Psoas muscle (tissue), 8 donors: ENCODE data around the gene S100A7. TPM values are rescaled to one million over a fixed set of nuclear protein-coding genes. Genes with fewer than 3 reads are reported as not detected.
"Not testable (repeated sequence)": the region's sequence is repeated elsewhere in the genome, so short reads cannot be mapped to it uniquely, and the experiment has no call there.

Experiments
- ATAC-seq, 4 donors: fragments of 200-7000 bp; cut with Tn5 transposase; one replicate each; pipeline ENCODE4 v1.9.1; 2020; ENCODE audit warnings: moderate library complexity in 3 of 4, mild to moderate bottlenecking in 2 of 4
- DNase-seq, 2 donors: peaks; one replicate each; pipeline ENCODE4 v3.0.0-alpha.2; 2020
- H3K27ac ChIP-seq: fragments of 200-600 bp; one replicate; pipeline ENCODE4 v1.8.0; 2022
- H3K27me3 ChIP-seq, 3 donors: fragments of 200-600 bp in 1 of 3; one replicate each; pipeline versions ENCODE4 v1.6.1 to v1.8.0; 2013 to 2022; ENCODE audit warnings: low read length in 2 of 3, mild to moderate bottlenecking in 2 of 3, moderate library complexity in 1 of 3; ENCODE audit not compliant: insufficient read depth in 3 of 3
- H3K36me3 ChIP-seq, 2 donors: fragments of 200-600 bp in 1 of 2; one replicate each; pipeline versions ENCODE4 v1.6.1 to v1.8.0; 2013 to 2022; ENCODE audit warnings: low read depth in 1 of 2, mild to moderate bottlenecking in 1 of 2, moderate library complexity in 1 of 2; ENCODE audit not compliant: insufficient read depth in 1 of 2
- H3K4me1 ChIP-seq: fragments of 200-600 bp; one replicate; pipeline ENCODE4 v1.8.0; 2022
- H3K4me3 ChIP-seq: fragments of 200-600 bp; one replicate; pipeline ENCODE4 v1.8.0; 2022; ENCODE audit warnings: mild to moderate bottlenecking
- H3K9me3 ChIP-seq: fragments of 200-600 bp; one replicate; pipeline ENCODE4 v1.8.0; 2022
- WGBS, 3 donors: extraction: QIAGEN DNeasy Blood & Tissue Kit; methylation state at CpG; one replicate each; pipeline versions ENCODE4 v1.1.6 to v1.1.7; 2013; 5-methylcytosine and 5-hydroxymethylcytosine counted together
- intact Hi-C, 2 donors: fragments of 100-400 bp; cut with DNase I; formaldehyde crosslinking; loops; one replicate each; pipeline versions ENCODE4 v1.11.0 to v1.14.2; 2022
- polyA plus RNA-seq, 3 donors: library from polyadenylated mRNA; stranded (reverse); fragments of 200-250 nt; gene quantifications; one replicate each; pipeline ENCODE4 v1.2.3, GENCODE V29; 2013
- total RNA-seq, 4 donors: library from RNA; stranded (reverse); fragmentation: NEBNext Ultra II Directional in 2 of 4; extraction: Animal tissue kit (Norgen Biotek cat#: 25700) in 2 of 4; gene quantifications; one replicate each; pipeline versions ENCODE4 v1.2.1 to v1.2.4, GENCODE V29; 2021 to 2023
- TF ChIP-seq, protein P1 (sequence below): fragments of 200-600 bp; IDR thresholded peaks from one replicate; pipeline ENCODE4 v1.8.0; 2022; ENCODE audit warnings: antibody characterized with exemption
- donor health status: healthy with polysubstance abuse.
- donor health status: DM: no; HTN: no; CAD: no; lungs with moderate emphysema.
- donor health status: Bipolar disorder and iron deficiency.
- donor health status: healthy.
- donor health status: DM: yes; HTN: yes; CAD: no.
- donor health status: DM: no; HTN: no; CAD: no.
- donor health status: DM: no; HTN: no; CAD: no.
- donor health status: DM: yes; HTN: yes; CAD: no.

Gene S100A7
- total and polyA plus RNA-seq, 7 donors = 0.60 TPM; not detected in 6

DNA sequence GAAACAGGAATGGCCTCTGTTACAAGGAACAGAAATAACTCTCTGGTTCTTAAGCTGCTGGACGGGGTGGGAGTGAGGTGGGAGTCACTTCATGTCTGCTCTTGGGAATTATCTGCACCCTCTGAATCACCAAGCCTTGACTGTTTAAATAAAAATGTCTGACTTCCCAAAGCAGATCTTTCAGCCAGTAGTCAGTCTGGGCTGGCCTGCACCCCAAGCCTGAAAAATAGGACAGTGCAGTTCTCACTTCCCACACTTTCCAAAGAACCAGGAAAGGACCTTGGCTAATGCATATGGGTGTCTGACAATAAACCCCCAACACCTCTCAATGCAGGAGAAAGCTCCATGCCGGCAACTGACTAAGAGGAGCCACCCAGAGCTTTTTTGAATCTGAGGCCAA, 796 bp downstream of the S100A7 start:
- H3K36me3 ChIP-seq = no peaks in the 10 kb centered on the region
- peaks cover 0 to 9% (median 0%) of the 10 kb centered on the region in 3 donors for H3K27me3 ChIP-seq
- no peaks in the 10 kb centered on the region for H3K9me3 ChIP-seq
- no peak overlapping the region for H3K4me3 ChIP-seq
- 70 to 79% (median 78%) methylated on average over 2 of the region's 2 CpGs for WGBS, 3 donors
- DNase-seq (no peak), ATAC-seq (no peak)
- H3K27ac ChIP-seq = no peak overlapping the region
- TF ChIP-seq, protein P1, sequence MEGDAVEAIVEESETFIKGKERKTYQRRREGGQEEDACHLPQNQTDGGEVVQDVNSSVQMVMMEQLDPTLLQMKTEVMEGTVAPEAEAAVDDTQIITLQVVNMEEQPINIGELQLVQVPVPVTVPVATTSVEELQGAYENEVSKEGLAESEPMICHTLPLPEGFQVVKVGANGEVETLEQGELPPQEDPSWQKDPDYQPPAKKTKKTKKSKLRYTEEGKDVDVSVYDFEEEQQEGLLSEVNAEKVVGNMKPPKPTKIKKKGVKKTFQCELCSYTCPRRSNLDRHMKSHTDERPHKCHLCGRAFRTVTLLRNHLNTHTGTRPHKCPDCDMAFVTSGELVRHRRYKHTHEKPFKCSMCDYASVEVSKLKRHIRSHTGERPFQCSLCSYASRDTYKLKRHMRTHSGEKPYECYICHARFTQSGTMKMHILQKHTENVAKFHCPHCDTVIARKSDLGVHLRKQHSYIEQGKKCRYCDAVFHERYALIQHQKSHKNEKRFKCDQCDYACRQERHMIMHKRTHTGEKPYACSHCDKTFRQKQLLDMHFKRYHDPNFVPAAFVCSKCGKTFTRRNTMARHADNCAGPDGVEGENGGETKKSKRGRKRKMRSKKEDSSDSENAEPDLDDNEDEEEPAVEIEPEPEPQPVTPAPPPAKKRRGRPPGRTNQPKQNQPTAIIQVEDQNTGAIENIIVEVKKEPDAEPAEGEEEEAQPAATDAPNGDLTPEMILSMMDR = no peak
- intact Hi-C loops = no loop called here
- H3K4me1 ChIP-seq = no peaks in the 10 kb centered on the region

DNA sequence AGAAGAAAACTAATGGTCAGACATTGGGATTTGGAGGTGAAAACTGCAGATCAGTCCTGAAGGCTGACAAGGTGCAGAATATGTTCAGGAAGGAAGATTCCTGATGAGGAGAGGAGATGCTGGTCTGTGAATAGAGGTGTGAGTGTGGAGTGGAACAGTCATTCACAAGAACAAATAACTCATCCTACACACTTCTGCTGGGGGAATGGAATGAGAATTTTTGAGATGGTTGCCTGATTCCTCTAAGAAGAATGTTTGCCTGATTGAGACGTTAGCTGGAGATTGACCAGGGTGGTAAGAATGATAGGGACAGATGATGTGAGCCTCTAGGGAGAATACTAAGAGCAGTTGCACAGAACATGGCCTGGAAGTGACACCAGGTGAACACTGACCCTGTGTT, 4.1 kb downstream of the S100A7 start:
- Histone ChIP-seq H3K4me1 (no peaks in the 10 kb centered on the region), H3K36me3 (no peaks in the 10 kb centered on the region), H3K9me3 (no peaks in the 10 kb centered on the region), H3K4me3 (no peak overlapping the region), H3K27ac (no peak overlapping the region), H3K27me3 (peaks cover 0 to 15% (median 0%) of the 10 kb centered on the region in 3 donors)
- intact Hi-C loops = no loop called here
- no peak for ATAC-seq
- 11 to 29% (median 15%) methylated on average over 1 of the region's 1 CpG for WGBS, 3 donors
- TF ChIP-seq, protein P1 = no peak
- no peak for DNase-seq

DNA sequence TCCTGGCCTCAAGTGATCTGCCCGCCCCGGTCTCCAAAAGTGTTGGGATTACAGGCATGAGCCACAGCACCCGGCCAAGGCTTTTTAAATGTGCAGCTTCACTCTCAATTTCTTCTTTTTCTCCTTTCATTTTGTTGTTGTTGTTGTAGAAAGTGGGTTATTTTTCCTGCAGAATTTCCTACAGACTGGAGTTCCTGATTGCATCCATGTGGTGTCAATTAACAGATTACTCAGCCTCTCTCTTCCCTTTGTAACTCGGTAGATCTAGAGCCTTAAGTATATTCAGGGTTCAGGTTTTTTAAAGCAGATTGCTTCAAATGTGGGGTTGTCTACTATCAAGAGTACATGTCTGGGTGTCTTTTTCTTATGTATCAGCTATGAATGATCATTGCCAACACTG, 11.6 kb downstream of the S100A7 start:
- H3K4me3 ChIP-seq, H3K9me3 ChIP-seq, ATAC-seq, H3K36me3 ChIP-seq, H3K27ac ChIP-seq, DNase-seq, intact Hi-C loops, H3K4me1 ChIP-seq: not testable (repeated sequence)
- WGBS, 3 donors = 71 to 83% (median 78%) methylated on average over 4 of the region's 4 CpGs
- peaks cover 0 to 20% (median 2%) of the 10 kb centered on the region in 3 donors for H3K27me3 ChIP-seq

DNA sequence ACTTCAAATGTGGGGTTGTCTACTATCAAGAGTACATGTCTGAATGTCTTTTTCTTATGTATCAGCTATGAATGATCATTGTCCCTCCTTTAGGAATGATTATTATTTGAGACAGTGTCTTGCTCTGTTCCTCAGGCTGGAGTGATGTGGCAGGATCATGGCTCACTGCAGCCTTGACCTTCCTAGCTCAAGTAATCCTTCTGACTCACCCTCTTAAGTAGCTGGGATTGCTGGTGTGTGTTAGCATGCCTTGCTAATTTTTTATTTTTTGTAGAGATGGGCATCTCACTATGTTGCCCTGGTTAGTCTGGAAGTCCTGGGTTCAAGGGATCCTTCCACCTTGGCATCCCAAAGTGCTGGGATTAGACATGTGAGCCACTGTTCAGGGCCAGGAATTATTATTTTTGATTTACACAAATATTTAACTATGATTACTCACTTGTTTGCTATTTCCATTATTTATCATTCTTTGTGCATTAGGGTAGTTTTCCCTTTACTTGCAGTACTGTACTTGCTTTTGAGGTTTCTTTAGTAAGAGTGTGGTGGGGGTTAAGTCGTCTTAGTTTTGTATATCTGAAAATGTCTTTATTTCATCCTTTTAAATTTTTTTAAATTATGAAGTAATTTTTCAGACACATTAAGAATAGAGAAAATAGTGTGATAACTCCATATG, 12.8 kb downstream of the S100A7 start:
- TF ChIP-seq, protein P1 = no peak
- H3K27ac ChIP-seq = no peak overlapping the region
- no peak for ATAC-seq
- H3K9me3 ChIP-seq = no peaks in the 10 kb centered on the region
- no peak for DNase-seq
- WGBS, 3 donors = 82 to 89% (median 85%) methylated on average over 1 of the region's 1 CpG
- H3K27me3 ChIP-seq = peaks cover 0 to 23% (median 6%) of the 10 kb centered on the region in 3 donors
- intact Hi-C loops = no loop called here
- no peak overlapping the region for H3K4me3 ChIP-seq
- H3K4me1 ChIP-seq = no peaks in the 10 kb centered on the region
- H3K36me3 ChIP-seq = no peaks in the 10 kb centered on the region

DNA sequence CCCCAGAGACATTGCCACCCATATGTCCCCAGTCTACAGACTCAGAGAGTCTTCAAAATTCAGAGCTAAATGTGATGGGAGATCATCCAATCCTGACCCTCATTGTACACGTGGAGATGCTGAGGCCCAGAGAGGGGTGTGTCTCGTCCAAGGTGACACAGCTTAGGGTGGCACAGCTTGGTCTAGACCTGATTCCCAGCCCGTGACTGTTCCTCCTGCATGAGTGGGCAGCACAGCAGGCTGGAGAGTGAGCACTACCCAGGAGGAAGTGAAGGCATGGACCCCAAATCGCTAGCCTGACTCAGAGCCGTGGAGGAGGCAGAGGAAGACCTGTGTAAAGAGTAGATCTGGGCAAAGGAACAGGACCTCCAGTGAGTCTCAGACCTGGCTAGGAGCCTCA, 16.4 kb downstream of the S100A7 start:
- intact Hi-C loops = loop anchor here in 1 of 2 donors (5.0 kb wide), 1 partner anchor 147 kb away; no protein-coding TSS in a partner anchor
- no peak for ATAC-seq
- H3K27me3 ChIP-seq = peaks cover 0 to 7% (median 6%) of the 10 kb centered on the region in 3 donors

More for the DNA sequence above, 16.4 kb downstream of the S100A7 start:
- Histone ChIP-seq H3K9me3 (no peaks in the 10 kb centered on the region), H3K36me3 (no peaks in the 10 kb centered on the region), H3K27ac (no peak overlapping the region), H3K4me1 (no peaks in the 10 kb centered on the region), H3K4me3 (no peak overlapping the region)
- 57 to 62% (median 61%) methylated on average over 5 of the region's 5 CpGs for WGBS, 3 donors
- DNase-seq = no peak
- TF ChIP-seq, protein P1 = no peak
